CD4-positive, alpha-beta T cell (primary cell): ENCODE measurements around the gene KCNS1. TPM values are rescaled to one million over a fixed set of nuclear protein-coding genes. Genes with fewer than 3 reads are reported as not detected.

Experiments
- ATAC-seq: fragments of 200-7000 bp; cut with Tn5 transposase; one replicate; pipeline ENCODE4 v1.10.0; 2022; ENCODE audit warnings: mild to moderate bottlenecking; ENCODE audit not compliant: poor library complexity
- CTCF ChIA-PET: fragments of 350-600 bp; sonication (Branson Sonifier 250); formaldehyde crosslinking; loops from one replicate; lab custom pipeline; 2021; ENCODE audit warnings: antibody characterized with exemption, inconsistent platforms; lab: Charles Lee
- POLR2A ChIA-PET: fragments of 350-600 bp; sonication (Branson Sonifier 250); formaldehyde crosslinking; loops from one replicate; lab custom pipeline; 2021; ENCODE audit warnings: antibody characterized with exemption, inconsistent platforms; lab: Charles Lee
- DNase-seq, 14 experiments: peaks; one replicate each; pipeline ENCODE4 v3.0.0-alpha.2; 2013 to 2020; ENCODE audit warnings: mixed read lengths in 2 of 14
- H3K27ac ChIP-seq, 2 donors: one replicate each; pipeline versions ENCODE4 v1.5.1 to v1.7.0; 2013; ENCODE audit warnings: low read length in 2 of 2, low read depth in 1 of 2, mild to moderate bottlenecking in 1 of 2
- H3K27me3 ChIP-seq, 2 experiments: 1 replicate in 1 of 2; 2 replicates in 1 of 2; pipeline versions ENCODE4 v1.6.1 to v1.7.0; 2013; ENCODE audit warnings: low read length in 2 of 2, control low read depth in 1 of 2, mild to moderate bottlenecking in 1 of 2, moderate library complexity in 1 of 2; ENCODE audit not compliant: insufficient read depth in 2 of 2, control insufficient read depth in 1 of 2
- H3K36me3 ChIP-seq: one replicate; pipeline ENCODE4 v1.6.1; 2013; ENCODE audit warnings: low read length, control low read depth; ENCODE audit not compliant: insufficient read depth
- H3K4me1 ChIP-seq: one replicate; pipeline ENCODE4 v1.6.1; 2013; ENCODE audit warnings: low read length, control low read depth; ENCODE audit not compliant: insufficient read depth
- H3K4me3 ChIP-seq: one replicate; pipeline ENCODE4 v1.5.1; 2013; ENCODE audit warnings: mild to moderate bottlenecking, low read length, moderate library complexity
- H3K9me3 ChIP-seq, 2 experiments: 1 replicate in 1 of 2; 2 replicates in 1 of 2; pipeline versions ENCODE4 v1.6.1 to v1.7.0; 2013; ENCODE audit warnings: low read length in 2 of 2, mild to moderate bottlenecking in 2 of 2, control low read depth in 1 of 2, moderate library complexity in 1 of 2; ENCODE audit not compliant: control insufficient read depth in 1 of 2, insufficient read depth in 1 of 2
- H3K27ac Mint-ChIP-seq: one replicate; pipeline ENCODE4 v1.8.0; 2020; ENCODE audit warnings: mixed read lengths
- H3K27me3 Mint-ChIP-seq: one replicate; pipeline ENCODE4 v1.8.0; 2021; ENCODE audit warnings: mixed read lengths
- H3K36me3 Mint-ChIP-seq: one replicate; pipeline ENCODE4 v1.8.0; 2021; ENCODE audit warnings: low read depth, mixed read lengths
- H3K4me1 Mint-ChIP-seq: one replicate; pipeline ENCODE4 v1.8.0; 2021; ENCODE audit warnings: low read depth, mixed read lengths
- H3K4me3 Mint-ChIP-seq: one replicate; pipeline ENCODE4 v1.8.0; 2020; ENCODE audit warnings: mild to moderate bottlenecking, mixed read lengths
- H3K9me3 Mint-ChIP-seq: one replicate; pipeline ENCODE4 v1.8.0; 2020; ENCODE audit warnings: mixed read lengths
- intact Hi-C, 2 experiments: fragments of 100-400 bp; cut with DNase I in 1 of 2; cut with micrococcal nuclease in 1 of 2; formaldehyde crosslinking; loops; one replicate each; pipeline versions ENCODE4 v1.15.1 to v1.9.0; 2023 to 2025; cut with DNase I, micrococcal nuclease
- total RNA-seq, 174 experiments: library from RNA in 2 of 174; stranded (reverse) in 2 of 174; gene quantifications; one replicate each; pipeline ENCODE4 v1.2.3 and lab custom pipeline; 2021 to 2026
- TF ChIP-seq, protein P1 (sequence below): fragments of 200-600 bp; IDR thresholded peaks from one replicate; pipeline ENCODE4 v1.8.0; 2022; ENCODE audit warnings: antibody characterized with exemption, mild to moderate bottlenecking

KCNS1 gene
- total RNA-seq, 2 experiments from 2014 or later = not detected

DNA sequence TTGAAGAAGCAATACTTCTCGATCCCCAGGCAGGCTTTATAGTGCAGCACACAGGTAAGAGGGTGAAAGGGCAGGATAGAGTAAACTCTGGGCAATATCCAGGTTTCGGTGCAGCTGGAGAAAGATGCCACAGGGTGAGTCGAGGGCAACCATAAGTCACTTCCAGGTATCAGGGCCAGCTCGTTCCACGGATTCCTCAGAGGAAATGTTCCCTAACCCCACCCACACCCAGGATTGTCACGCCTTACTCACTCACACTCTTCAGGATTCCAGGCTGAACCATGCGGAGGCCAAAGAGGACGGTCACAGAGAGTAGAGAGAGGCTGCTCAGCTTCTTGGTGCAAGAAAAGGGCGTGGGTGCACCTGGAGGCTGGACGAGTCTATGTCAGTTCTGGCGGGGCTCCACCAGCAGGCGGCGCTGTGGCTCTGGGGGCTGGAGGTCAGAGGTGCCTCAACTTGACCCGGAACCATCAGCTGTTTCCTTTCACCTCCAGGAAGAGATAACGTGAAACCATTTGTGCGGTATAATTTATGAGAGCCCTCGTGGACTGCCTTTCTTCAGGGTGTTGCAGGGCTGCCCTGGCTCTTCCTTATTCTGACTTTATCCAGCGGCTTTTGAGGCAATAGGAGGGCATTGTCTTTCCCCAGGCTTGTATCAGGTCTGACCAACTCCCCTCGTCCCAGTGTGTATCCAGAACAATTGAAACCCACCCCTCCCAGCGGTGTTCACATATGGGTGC lies 37.8 kb upstream of the KCNS1 start:
- H3K27ac Mint-ChIP-seq = no peak overlapping the region
- ATAC-seq (no peak), DNase-seq (peak; percentile 11 to 60 (median 26))
- H3K9me3 Mint-ChIP-seq = no peaks in the 10 kb centered on the region
- Histone ChIP-seq H3K27me3 (peaks cover 10 to 23% of the 10 kb centered on the region in 2 experiments), H3K4me1 (peaks cover 5% of the 10 kb centered on the region), H3K4me3 (no peak overlapping the region), H3K36me3 (no peaks in the 10 kb centered on the region), H3K9me3 (peaks cover 6 to 9% of the 10 kb centered on the region in 2 experiments), H3K27ac (no peak overlapping the region)
- POLR2A ChIA-PET = no interaction called here
- peaks cover 18% of the 10 kb centered on the region for H3K27me3 Mint-ChIP-seq
- H3K36me3 Mint-ChIP-seq = no peaks in the 10 kb centered on the region
- CTCF ChIA-PET = interaction anchor here (1.5 kb wide), 1 partner anchor 9 kb away, joined by 3 read pairs; no protein-coding TSS in a partner anchor
- H3K4me1 Mint-ChIP-seq = no peaks in the 10 kb centered on the region
- intact Hi-C loops = no loop called here
- TF ChIP-seq, protein P1, sequence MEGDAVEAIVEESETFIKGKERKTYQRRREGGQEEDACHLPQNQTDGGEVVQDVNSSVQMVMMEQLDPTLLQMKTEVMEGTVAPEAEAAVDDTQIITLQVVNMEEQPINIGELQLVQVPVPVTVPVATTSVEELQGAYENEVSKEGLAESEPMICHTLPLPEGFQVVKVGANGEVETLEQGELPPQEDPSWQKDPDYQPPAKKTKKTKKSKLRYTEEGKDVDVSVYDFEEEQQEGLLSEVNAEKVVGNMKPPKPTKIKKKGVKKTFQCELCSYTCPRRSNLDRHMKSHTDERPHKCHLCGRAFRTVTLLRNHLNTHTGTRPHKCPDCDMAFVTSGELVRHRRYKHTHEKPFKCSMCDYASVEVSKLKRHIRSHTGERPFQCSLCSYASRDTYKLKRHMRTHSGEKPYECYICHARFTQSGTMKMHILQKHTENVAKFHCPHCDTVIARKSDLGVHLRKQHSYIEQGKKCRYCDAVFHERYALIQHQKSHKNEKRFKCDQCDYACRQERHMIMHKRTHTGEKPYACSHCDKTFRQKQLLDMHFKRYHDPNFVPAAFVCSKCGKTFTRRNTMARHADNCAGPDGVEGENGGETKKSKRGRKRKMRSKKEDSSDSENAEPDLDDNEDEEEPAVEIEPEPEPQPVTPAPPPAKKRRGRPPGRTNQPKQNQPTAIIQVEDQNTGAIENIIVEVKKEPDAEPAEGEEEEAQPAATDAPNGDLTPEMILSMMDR = peak; percentile 25
- H3K4me3 Mint-ChIP-seq = no peak overlapping the region

DNA sequence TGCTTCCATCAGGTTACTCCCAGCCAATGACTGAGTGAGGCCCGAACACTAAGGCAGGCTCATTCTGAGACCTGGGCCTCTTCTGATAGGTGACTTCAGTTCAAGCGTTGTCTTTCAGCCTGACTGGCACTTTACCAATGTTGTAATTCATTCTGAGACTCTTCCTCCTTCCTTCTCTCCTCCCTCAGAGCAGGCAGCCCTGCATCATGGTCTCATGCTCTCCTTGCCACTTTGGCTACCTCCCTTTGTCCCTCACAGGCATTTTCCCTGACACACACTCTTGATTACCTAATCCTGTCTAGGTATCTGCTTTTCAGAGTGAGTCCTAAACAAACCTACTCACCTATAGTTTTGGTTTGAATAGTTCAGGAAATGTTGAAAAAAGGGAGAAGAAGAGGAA lies 36.0 kb upstream of the KCNS1 start:
- POLR2A ChIA-PET = no interaction called here
- intact Hi-C loops = no loop called here
- Mint-ChIP-seq H3K4me3 (no peak overlapping the region), H3K9me3 (no peaks in the 10 kb centered on the region), H3K36me3 (no peaks in the 10 kb centered on the region), H3K27me3 (peaks cover 34% of the 10 kb centered on the region), H3K4me1 (no peaks in the 10 kb centered on the region), H3K27ac (no peak overlapping the region)
- TF ChIP-seq, protein P1 = no peak
- H3K36me3 ChIP-seq = no peaks in the 10 kb centered on the region
- DNase-seq = no peak
- no peak for ATAC-seq
- H3K27ac ChIP-seq = no peak overlapping the region
- peaks cover 10 to 30% of the 10 kb centered on the region in 2 experiments for H3K27me3 ChIP-seq
- H3K4me1 ChIP-seq = peaks cover 5% of the 10 kb centered on the region
- CTCF ChIA-PET = no interaction called here
- peaks cover 6 to 9% of the 10 kb centered on the region in 2 experiments for H3K9me3 ChIP-seq
- no peak overlapping the region for H3K4me3 ChIP-seq

DNA sequence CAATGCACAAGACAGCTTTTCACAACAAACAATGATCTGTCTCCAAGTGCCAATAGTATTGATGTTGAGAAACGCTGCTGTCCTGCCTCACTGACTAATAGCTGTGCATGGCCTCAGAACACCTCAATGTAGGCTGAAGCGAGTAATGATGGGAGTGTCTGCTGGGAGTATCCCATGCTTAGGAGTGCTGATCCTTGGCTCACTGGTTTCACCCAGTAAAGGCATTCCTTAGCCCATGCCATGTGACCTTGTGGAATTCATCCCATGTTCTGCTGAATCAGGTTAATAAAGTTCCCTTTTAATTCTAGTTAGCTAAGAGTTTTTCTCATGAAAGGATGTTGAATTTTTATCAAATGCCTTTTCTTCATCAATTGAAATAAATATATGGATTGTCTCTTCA lies 27.2 kb upstream of the KCNS1 start:
- Histone ChIP-seq H3K9me3 (no peaks in the 10 kb centered on the region), H3K4me1 (no peaks in the 10 kb centered on the region), H3K36me3 (no peaks in the 10 kb centered on the region), H3K27ac (no peak overlapping the region), H3K27me3 (peaks cover 0 to 14% of the 10 kb centered on the region in 2 experiments), H3K4me3 (no peak overlapping the region)
- no peak overlapping the region for H3K4me3 Mint-ChIP-seq
- CTCF ChIA-PET = no interaction called here
- peaks cover 52% of the 10 kb centered on the region for H3K27me3 Mint-ChIP-seq
- H3K27ac Mint-ChIP-seq = no peak overlapping the region
- TF ChIP-seq, protein P1 = no peak
- no peaks in the 10 kb centered on the region for H3K9me3 Mint-ChIP-seq
- intact Hi-C loops = no loop called here
- no peaks in the 10 kb centered on the region for H3K36me3 Mint-ChIP-seq
- DNase-seq (no peak), ATAC-seq (no peak)
- POLR2A ChIA-PET = interaction anchor here (0.6 kb wide), 1 partner anchor 627 kb away, joined by 3 read pairs; no protein-coding TSS in a partner anchor
- no peaks in the 10 kb centered on the region for H3K4me1 Mint-ChIP-seq
